Gastrocnemius medialis (tissue), 4 donors: ENCODE measurements around the gene C18orf54. TPM values are rescaled to one million over a fixed set of nuclear protein-coding genes. Genes with fewer than 3 reads are reported as not detected.

Source experiments
- ATAC-seq, 2 donors: fragments of 150-250 bp; one replicate each; pipeline ENCODE4 v1.9.1; 2016
- DNase-seq, 2 donors: peaks; one replicate each; pipeline ENCODE4 v3.0.0-alpha.2; 2019
- H3K27ac ChIP-seq, 4 donors: fragments of 200-600 bp; sonication (generic); 1 replicate in 1 of 4; 2 replicates in 3 of 4; pipeline ENCODE4 v1.5.1; 2016 to 2018; ENCODE audit warnings: mild to moderate bottlenecking in 2 of 4, moderate library complexity in 1 of 4
- H3K27me3 ChIP-seq, 3 donors: fragments of 200-600 bp; sonication (generic) in 2 of 3; 1 replicate in 1 of 3; 2 replicates in 2 of 3; pipeline versions ENCODE4 v1.5.1 to v1.6.0; 2016 to 2019; ENCODE audit warnings: mild to moderate bottlenecking in 1 of 3, moderate library complexity in 1 of 3
- H3K36me3 ChIP-seq, 2 donors: fragments of 200-600 bp; sonication (generic) in 1 of 2; one replicate each; pipeline ENCODE4 v1.5.1; 2017 to 2018
- H3K4me1 ChIP-seq, 2 donors: fragments of 200-600 bp; sonication (generic) in 1 of 2; one replicate each; pipeline ENCODE4 v1.5.1; 2016 to 2017; ENCODE audit warnings: mild to moderate bottlenecking in 2 of 2
- H3K4me3 ChIP-seq, 4 donors: fragments of 200-600 bp; sonication (generic) in 3 of 4; 1 replicate in 1 of 4; 2 replicates in 3 of 4; pipeline ENCODE4 v1.5.1; 2016 to 2019; ENCODE audit warnings: mild to moderate bottlenecking in 2 of 4
- H3K9me3 ChIP-seq, 3 donors: fragments of 200-600 bp; sonication (generic) in 2 of 3; 1 replicate in 1 of 3; 2 replicates in 2 of 3; pipeline ENCODE4 v1.5.1; 2016 to 2019
- POLR2A ChIP-seq, 2 donors: fragments of 450-650 bp; IDR thresholded peaks; one replicate each; pipeline ENCODE4 v1.6.1; 2017; ENCODE audit warnings: antibody characterized with exemption in 2 of 2, mild to moderate bottlenecking in 2 of 2, moderate library complexity in 2 of 2
- in situ Hi-C, 4 donors: fragments of 200-750 bp; cut with MboI; loops; one replicate each; pipeline versions ENCODE4 v1.15.0 to v1.8.0; 2017; ENCODE audit warnings: low sequenced_read_pairs in 4 of 4
- intact Hi-C: fragments of 100-400 bp; cut with DNase I; formaldehyde crosslinking; loops from one replicate; pipeline ENCODE4 v1.15.1; 2023; ENCODE audit warnings: low total_unique reads
- total RNA-seq, 4 donors: library from RNA; depleted of rRNA; stranded (reverse); fragments of >200 nt; gene quantifications; one replicate each; pipeline versions ENCODE4 v1.1.0 to v1.2.3, GENCODE V29; 2016
- TF ChIP-seq, protein P1 (sequence below), 5 experiments: fragments of 450-650 bp in 3 of 5; fragments of 200-600 bp in 2 of 5; sonication (generic) in 2 of 5; IDR thresholded peaks in 4 of 5; conservative IDR thresholded peaks in 1 of 5; 1 replicate in 4 of 5; 2 replicates in 1 of 5; pipeline ENCODE4 v1.5.1; 2016 to 2019; ENCODE audit warnings: antibody characterized with exemption in 5 of 5, mild to moderate bottlenecking in 3 of 5, moderate library complexity in 3 of 5

Gene C18orf54
- total RNA-seq, 4 donors from 2014 or later = 0.26 to 0.87 (median 0.44) TPM; not detected in 1

DNA sequence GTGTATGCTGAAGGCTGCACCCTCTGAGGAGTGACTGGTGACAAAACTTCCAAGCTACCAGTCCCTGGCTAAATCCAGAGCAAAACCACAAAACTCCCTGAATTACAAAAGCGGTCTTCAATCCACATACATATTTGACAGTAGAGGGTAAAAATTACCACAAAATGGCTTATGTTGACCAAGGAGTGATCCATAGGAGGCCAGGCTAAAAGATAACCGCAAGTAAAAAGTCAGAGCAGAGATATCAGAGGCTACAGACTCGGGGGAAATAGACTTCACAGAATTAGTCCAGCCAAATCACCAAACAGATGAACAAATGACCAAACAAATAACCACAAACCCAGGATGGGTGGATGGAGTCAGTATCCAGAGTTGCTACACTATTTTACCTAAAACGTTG lies 19.5 kb upstream of the C18orf54 start:
- DNase-seq (no peak), ATAC-seq (no peak)
- H3K4me3 ChIP-seq = no peak overlapping the region
- H3K9me3 ChIP-seq = no peaks in the 10 kb centered on the region
- no peak overlapping the region for H3K27ac ChIP-seq
- in situ Hi-C loops = no loop called here
- no peaks in the 10 kb centered on the region for H3K4me1 ChIP-seq
- intact Hi-C loops = no loop called here
- no peak for TF ChIP-seq POLR2A (IDR thresholded peaks at IDR 0.05)
- TF ChIP-seq, protein P1, sequence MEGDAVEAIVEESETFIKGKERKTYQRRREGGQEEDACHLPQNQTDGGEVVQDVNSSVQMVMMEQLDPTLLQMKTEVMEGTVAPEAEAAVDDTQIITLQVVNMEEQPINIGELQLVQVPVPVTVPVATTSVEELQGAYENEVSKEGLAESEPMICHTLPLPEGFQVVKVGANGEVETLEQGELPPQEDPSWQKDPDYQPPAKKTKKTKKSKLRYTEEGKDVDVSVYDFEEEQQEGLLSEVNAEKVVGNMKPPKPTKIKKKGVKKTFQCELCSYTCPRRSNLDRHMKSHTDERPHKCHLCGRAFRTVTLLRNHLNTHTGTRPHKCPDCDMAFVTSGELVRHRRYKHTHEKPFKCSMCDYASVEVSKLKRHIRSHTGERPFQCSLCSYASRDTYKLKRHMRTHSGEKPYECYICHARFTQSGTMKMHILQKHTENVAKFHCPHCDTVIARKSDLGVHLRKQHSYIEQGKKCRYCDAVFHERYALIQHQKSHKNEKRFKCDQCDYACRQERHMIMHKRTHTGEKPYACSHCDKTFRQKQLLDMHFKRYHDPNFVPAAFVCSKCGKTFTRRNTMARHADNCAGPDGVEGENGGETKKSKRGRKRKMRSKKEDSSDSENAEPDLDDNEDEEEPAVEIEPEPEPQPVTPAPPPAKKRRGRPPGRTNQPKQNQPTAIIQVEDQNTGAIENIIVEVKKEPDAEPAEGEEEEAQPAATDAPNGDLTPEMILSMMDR (IDR thresholded peaks at IDR 0.05 in 4 of 5, conservative IDR thresholded peaks at IDR 0.05 in 1 of 5) = no peak
- no peaks in the 10 kb centered on the region for H3K36me3 ChIP-seq
- no peaks in the 10 kb centered on the region for H3K27me3 ChIP-seq

DNA sequence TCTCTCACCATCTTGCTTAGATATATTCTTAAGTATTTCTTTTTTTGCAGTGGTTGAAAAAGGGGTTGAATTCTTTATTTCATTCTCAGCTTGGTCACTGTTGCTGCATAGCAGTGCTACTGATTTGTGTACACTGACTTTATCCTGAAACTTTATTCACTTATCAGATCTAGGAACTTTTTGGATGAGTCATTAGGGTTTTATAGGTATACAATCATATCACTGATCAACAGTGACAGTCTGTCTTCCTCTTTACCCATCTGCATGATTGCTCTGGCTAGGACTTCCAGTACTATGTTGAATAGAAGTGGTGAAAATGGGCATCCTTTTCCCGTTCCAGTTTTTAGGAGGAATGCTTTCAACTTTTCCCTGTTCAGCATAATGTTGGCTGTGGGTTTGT lies 6.5 kb upstream of the C18orf54 start:
- no peaks in the 10 kb centered on the region for H3K27me3 ChIP-seq
- no peaks in the 10 kb centered on the region for H3K36me3 ChIP-seq
- TF ChIP-seq, protein P1 (IDR thresholded peaks at IDR 0.05 in 4 of 5, conservative IDR thresholded peaks at IDR 0.05 in 1 of 5) = no peak
- TF ChIP-seq POLR2A (IDR thresholded peaks at IDR 0.05) = no peak
- no peak for DNase-seq
- no peaks in the 10 kb centered on the region for H3K9me3 ChIP-seq
- no peak overlapping the region for H3K4me3 ChIP-seq
- H3K27ac ChIP-seq = no peak overlapping the region
- no peaks in the 10 kb centered on the region for H3K4me1 ChIP-seq
- ATAC-seq = no peak
- in situ Hi-C loops = no loop called here
- intact Hi-C loops = loop anchor here (10.0 kb wide), 1 partner anchor 76 kb away; no protein-coding TSS in a partner anchor

DNA sequence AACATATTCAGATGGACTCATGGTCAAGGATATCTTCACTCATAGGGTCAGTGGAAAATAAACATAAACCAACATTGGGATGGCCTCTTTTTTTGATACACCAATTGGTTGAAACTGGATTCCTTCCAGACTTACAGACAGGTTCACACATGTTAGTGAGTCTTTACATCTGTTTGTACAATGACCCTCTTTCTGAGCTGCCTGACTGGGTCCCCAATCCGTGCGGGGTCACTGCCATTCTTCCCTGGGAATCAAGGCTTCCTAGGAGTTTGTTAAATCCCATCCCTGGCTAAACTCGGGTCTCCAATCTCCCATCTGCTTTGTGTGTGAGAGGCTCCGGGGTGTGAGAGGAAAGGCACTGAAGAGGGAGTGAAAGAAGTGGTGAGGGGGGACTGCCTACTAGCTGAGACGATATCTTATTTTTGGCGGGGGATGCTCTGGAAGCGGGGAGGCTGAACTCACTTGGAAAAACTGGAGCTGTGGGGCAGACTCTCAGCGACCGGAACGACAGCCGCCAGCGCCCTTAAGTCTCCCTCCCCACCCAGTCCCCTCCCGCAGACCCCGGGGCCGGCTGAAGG lies 535 bp upstream of the C18orf54 start:
- TF ChIP-seq POLR2A (IDR thresholded peaks at IDR 0.05) = no peak
- TF ChIP-seq, protein P1 (IDR thresholded peaks at IDR 0.05 in 4 of 5, conservative IDR thresholded peaks at IDR 0.05 in 1 of 5) = no peak
- Histone ChIP-seq H3K27ac (peak overlapping the region in 3 of 4 donors; percentile 51 to 56 (median 52)), H3K36me3 (no peaks in the 10 kb centered on the region), H3K9me3 (no peaks in the 10 kb centered on the region), H3K4me1 (peaks cover 6 to 10% of the 10 kb centered on the region in 2 donors), H3K27me3 (peaks cover 0 to 19% (median 15%) of the 10 kb centered on the region in 3 donors), H3K4me3 (peak overlapping the region; percentile 63 to 87 (median 70))
- intact Hi-C loops (loop anchor here (10.0 kb wide), 1 partner anchor 82 kb away; no protein-coding TSS in a partner anchor), in situ Hi-C loops (no loop called here)
- DNase-seq (no peak), ATAC-seq (peak; percentile 51 to 66)

DNA sequence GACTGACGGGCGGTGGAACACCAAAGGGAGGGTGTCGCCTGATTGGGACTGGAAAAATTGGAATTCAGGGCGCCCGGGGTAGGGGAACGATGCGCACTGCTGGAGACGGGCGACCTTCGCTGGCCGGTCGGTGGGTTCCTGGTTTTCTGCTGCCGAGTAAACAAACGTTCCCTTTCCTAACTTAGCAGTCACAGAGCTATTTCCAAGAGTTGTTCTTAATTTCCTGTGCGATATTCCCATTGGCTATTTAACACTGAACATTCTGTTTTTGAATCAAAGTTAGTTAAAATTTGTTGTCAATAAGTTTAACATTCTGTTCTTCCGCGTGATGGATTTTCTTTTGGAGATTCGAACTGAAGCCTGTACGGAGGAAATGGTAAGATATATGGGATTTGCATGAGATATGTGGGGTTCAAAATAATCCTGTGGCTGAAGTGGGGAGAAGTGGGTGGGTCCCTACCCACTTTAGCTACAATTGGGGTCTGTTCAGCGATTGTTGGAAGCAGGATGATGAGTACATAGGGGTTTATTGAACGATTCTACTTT lies 862 bp downstream of the C18orf54 start:
- Histone ChIP-seq H3K36me3 (no peaks in the 10 kb centered on the region), H3K27ac (peak overlapping the region in 1 of 4 donors; percentile 52), H3K4me3 (peak overlapping the region; percentile 63 to 87 (median 70)), H3K9me3 (no peaks in the 10 kb centered on the region), H3K27me3 (peaks cover 0 to 19% (median 15%) of the 10 kb centered on the region in 3 donors), H3K4me1 (peaks cover 6 to 10% of the 10 kb centered on the region in 2 donors)
- in situ Hi-C loops (no loop called here), intact Hi-C loops (loop anchor here (10.0 kb wide), 1 partner anchor 84 kb away; no protein-coding TSS in a partner anchor)
- ATAC-seq = peak; percentile 27 to 34
- no peak for DNase-seq
- TF ChIP-seq, protein P1 (IDR thresholded peaks at IDR 0.05 in 4 of 5, conservative IDR thresholded peaks at IDR 0.05 in 1 of 5) = no peak
- no peak for TF ChIP-seq POLR2A (IDR thresholded peaks at IDR 0.05)
